GM23248 (cell line): Measurements from ENCODE around the gene ROBO2.

Source experiments
- EZH2 ChIP-seq: fragments of 200-600 bp; sonication (generic); IDR thresholded peaks from 2 replicates; pipeline ENCODE4 v1.6.1; 2018; ENCODE audit warnings: antibody characterized with exemption, mild to moderate bottlenecking; ENCODE audit not compliant: insufficient read depth, poor library complexity, severe bottlenecking
- EZH2phosphoT487 ChIP-seq: fragments of 200-600 bp; sonication (generic); IDR thresholded peaks from 2 replicates; pipeline ENCODE4 v1.6.1; 2018; ENCODE audit warnings: antibody characterized with exemption, moderate library complexity, mild to moderate bottlenecking, low read depth; ENCODE audit not compliant: insufficient read depth

DNA sequence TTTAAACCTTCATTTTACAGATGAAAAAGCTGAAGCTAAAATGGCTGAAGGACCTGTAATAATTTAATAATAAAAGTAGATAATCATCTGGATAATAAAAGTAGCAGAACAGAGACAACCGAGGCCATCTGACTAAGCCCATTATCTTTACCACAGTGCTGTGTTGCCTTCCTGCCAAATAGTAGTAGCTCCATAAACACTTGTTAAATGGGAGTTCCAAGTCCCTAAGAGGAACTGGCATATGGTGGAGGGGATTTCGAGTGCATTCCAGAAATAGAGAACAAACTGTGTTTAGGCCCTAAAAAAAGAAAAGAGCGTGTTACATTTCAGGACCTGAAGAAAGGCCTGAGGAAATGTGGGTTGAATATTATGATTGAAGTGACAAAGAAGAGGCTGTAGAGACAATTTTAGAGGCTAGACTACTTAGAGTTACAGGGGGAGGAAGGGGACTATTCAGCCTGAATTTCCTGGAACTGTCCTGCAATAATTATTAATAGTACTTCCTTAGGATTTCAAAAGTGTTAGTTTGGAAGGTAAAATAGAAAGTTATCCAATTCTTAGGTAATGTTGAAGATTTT is 424.3 kb downstream of the ROBO2 start:
- no peak for TF ChIP-seq EZH2
- no peak for TF ChIP-seq EZH2phosphoT487
